HK-2 (cell line): ENCODE measurements around the gene DEPDC4.
A peak's percentile ranks its signal among the peaks of the same experiment; 100 is the strongest.

ENCODE experiments used
- DNase-seq: peaks from one replicate; pipeline ENCODE4 v3.0.0-alpha.2; 2018; ENCODE audit not compliant: unreplicated experiment

The DEPDC4 gene

DNA sequence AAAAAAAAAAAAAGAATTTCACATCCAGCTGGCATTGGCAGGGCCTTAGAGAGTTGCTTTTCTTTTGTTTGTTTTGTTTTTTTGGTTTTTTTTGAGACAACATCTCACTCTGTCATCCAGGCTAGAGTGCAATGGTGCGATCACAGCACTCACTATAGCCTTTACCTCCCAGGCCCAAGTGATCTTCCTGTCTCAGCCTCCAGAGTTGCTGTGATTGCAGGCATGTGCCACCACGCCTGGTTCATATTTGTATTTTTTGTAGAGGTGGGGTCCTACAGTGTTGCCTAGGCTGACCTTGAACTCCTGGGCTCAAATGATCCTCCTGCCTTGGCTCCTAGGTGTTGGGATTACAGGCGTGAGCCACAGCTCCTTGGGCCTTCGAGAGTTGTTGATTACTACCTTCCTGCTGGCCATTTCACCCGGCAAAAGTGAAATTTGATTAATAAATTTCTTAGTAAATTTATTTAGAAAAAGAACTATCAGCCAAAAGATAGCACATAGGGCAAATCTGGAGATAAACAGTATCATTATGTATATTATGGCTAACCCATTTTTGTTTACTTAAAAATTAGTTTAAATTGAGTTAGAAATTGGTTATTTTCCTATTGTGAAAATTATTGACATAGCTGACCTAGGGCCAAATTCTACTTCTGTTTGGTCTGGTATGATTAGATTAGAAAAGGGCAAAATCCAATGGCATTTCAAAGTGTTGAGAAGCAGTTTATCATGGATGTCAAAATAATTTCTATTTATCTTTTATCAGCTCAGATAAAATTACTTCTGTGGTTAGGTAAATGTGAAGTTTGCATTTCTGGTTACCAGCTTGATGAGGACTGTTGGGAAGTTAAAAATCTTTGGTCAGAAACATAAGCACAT lies 53.6 kb downstream of the DEPDC4 start:
- no peak for DNase-seq

DNA sequence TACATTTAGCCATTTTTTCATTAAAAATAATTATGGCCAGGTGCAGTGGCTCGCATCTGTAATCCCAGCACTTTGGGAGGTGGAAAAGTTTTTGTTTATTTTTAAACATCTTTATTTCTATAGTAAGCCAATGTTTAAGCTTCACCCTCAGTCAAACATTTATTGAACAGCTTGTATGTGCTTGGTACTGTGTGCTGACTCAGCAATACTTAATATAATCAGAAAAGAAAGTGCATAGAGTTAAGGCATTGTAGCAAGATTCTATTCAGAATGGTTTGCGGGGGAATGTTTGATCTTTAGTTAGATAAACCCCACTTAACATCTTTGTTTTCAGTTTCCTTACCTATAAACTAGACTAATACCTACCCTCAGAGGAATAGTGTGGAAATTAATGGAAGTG lies 55.2 kb downstream of the DEPDC4 start:
- no peak for DNase-seq

DNA sequence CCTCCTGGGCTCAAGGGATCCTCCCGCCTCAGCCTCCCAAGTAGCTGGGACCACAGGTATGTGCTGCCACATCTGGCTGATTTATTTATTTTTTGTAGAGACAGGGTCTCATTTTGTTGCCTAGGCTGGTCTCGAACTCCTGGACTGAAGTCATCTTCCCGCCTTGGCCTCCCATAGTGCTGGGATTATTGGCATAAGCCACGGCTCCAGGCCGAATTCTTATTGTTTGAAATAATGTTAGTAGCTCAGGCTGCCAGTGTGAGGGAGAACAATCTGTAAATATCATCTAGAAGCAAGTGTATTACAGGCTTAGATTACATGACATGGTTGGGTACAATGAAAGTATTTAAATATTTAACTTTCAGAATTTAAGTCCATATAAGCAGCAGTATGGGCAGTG lies 58.0 kb downstream of the DEPDC4 start:
- DNase-seq, result no peak

GRCh38 chr12:100207311-100207710 lies 59.6 kb downstream of the DEPDC4 start:
- no peak for DNase-seq

GRCh38 chr12:100201604-100202423 lies 65.1 kb downstream of the DEPDC4 start:
- no peak for DNase-seq

- peak; percentile 90 for DNase-seq
Observed at GRCh38 chr12:100200463-100201181, 66.3 kb downstream of the DEPDC4 start, which contains the start of gene ACTR6. Gene ACTR6 (plus strand): TSS chr12:100200815. CDS start chr12:100200852, 37 bp downstream.

GRCh38 chr12:100199347-100200149 lies 67.3 kb downstream of the DEPDC4 start:
- DNase-seq, result peak; percentile 86

GRCh38 chr12:100199023-100199346 lies 67.9 kb downstream of the DEPDC4 start:
- no peak for DNase-seq

- no peak for DNase-seq
Observed at GRCh38 chr12:100197486-100197885, 69.4 kb downstream of the DEPDC4 start.

- DNase-seq, result no peak
Observed at GRCh38 chr12:100193085-100193484, 73.8 kb downstream of the DEPDC4 start.
